Choroid plexus epithelial cell (primary cell): ENCODE data around the gene STARD13.

Source experiments
- DNase-seq: peaks from one replicate; pipeline ENCODE4 v3.0.0-alpha.2; 2010; ENCODE audit warnings: low read depth
- H3K4me3 ChIP-seq: 2 replicates; pipeline ENCODE4 v1.5.1; 2011; ENCODE audit warnings: low read depth, mild to moderate bottlenecking, control low read depth, low read length, moderate library complexity
- CTCF ChIP-seq: conservative IDR thresholded peaks from 2 replicates; pipeline ENCODE4 v1.5.1; 2011; ENCODE audit warnings: low read depth, mild to moderate bottlenecking, control low read depth, inconsistent platforms, low read length, moderate library complexity

The STARD13 gene

GRCh38 chr13:33087790-33088189 is 197.8 kb downstream of the STARD13 start:
- H3K4me3 ChIP-seq = no peak overlapping the region
- TF ChIP-seq CTCF = no peak
- DNase-seq = no peak

GRCh38 chr13:33087091-33087490 is 198.5 kb downstream of the STARD13 start:
- H3K4me3 ChIP-seq = no peak overlapping the region
- DNase-seq = peak; percentile 74
- TF ChIP-seq CTCF = no peak

- no peak for DNase-seq
- H3K4me3 ChIP-seq = no peak overlapping the region
- no peak for TF ChIP-seq CTCF
These were observed 202.5 kb downstream of the STARD13 start for GRCh38 chr13:33083054-33083453.

GRCh38 chr13:33081666-33082065 is 203.9 kb downstream of the STARD13 start:
- no peak for TF ChIP-seq CTCF
- H3K4me3 ChIP-seq = no peak overlapping the region
- no peak for DNase-seq

- DNase-seq = peak; percentile 64
- no peak for TF ChIP-seq CTCF
- no peak overlapping the region for H3K4me3 ChIP-seq
These were observed 204.5 kb downstream of the STARD13 start for GRCh38 chr13:33080972-33081590.

GRCh38 chr13:33079960-33080359 is 205.6 kb downstream of the STARD13 start:
- no peak for TF ChIP-seq CTCF
- DNase-seq = no peak
- H3K4me3 ChIP-seq = no peak overlapping the region

- no peak for TF ChIP-seq CTCF
These were observed 207.3 kb downstream of the STARD13 start for GRCh38 chr13:33078263-33078662.

More at GRCh38 chr13:33078263-33078662, 207.3 kb downstream of the STARD13 start:
- H3K4me3 ChIP-seq = no peak overlapping the region
- DNase-seq = no peak
